Cortex of kidney (tissue), 1 donor: ENCODE data around the gene FCN3.

Experiments used
- DNase-seq: peaks from one replicate; lab custom pipeline; 2025; lab: John Stamatoyannopoulos, UW

FCN3 gene

DNA sequence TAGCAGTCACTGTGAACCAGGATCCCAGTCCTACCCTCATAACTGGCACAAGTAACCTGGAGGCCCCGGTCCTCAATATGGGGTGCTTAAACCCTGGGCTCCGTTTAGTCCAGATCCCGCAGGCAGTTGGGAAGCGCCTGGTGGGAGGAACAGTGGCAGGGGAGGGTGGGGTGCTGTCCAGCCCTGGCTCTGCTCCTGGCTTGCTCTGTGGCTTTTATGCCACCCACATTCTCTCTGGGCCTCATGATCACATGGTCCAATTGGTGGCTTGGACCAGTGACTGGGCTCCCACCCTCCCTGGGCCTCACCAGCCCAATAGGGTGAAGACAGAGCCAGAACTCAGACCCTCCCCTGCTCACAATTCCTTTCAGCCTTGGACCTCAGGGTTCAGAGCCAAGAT lies 5.6 kb upstream of the FCN3 start:
- DNase-seq, result no peak

GRCh38 chr1:27379564-27380122 lies 5.0 kb upstream of the FCN3 start:
- no peak for DNase-seq

- DNase-seq, result no peak
Observed at GRCh38 chr1:27377760-27378495, 3.3 kb upstream of the FCN3 start.

GRCh38 chr1:27372808-27373690 lies 1.6 kb downstream of the FCN3 start:
- DNase-seq, result no peak

- no peak for DNase-seq
Observed at GRCh38 chr1:27372022-27372807, 2.4 kb downstream of the FCN3 start.

- DNase-seq, result no peak
Observed at GRCh38 chr1:27368869-27369582, 5.6 kb downstream of the FCN3 start.

DNA sequence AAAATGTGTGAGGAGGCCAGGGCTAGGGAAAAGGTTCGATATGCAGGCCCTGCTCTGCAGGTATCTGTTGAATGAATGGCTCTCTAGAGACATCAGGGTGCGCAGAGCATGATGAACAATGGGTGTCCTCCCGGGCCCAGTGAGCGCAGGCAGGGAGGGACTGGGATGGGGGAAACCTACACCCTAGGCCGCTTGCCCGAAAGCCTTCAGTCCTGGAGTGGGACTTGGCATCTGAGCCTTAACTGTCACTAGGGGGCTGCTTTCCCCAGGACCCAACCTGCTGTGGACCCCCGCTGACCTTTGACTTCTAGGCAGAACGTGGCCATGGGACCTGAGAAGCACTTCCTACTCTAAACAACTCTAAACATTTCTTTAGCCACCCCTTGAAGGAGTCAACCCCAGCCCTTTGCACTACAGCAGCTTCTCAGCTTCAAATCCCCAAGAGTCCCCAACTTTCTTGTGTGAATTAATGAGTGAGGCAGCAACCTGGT lies 7.4 kb downstream of the FCN3 start:
- no peak for DNase-seq

DNA sequence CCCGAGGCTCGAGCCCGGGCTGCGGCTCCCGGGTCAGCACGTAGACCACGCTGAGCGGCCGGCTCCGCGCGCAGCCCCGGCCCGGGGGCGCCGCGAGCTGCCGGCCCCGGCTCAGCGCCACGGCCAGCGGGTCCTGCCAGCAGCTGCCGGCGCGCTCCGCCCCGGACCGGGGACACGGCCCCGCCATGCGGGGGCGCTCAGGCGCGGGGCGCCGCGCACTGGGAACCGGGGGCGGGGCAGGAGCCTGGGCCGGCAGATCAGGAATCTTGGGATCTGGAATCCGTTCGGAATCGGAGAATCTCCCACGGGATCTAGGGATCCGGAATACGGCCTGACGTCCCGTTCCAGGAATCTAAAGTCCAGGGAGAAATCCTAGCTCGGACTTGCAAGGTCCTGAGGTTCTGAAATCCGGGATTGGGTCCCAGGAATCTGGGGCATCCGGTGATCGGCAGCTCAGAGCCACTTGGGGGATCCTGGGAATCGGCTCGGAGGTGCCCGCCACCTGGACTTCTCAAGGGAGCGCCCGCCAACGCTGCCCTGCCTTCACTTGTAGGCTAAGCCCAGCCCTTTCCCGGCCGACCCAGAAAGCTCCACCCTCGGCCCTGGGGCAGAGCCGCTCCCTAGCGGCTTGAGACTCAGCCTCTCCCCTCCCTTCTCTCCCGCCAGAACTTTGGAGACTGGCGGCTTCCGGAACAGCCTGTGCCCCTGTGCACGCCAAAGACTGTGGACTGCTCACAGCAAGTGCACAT lies 8.0 kb downstream of the FCN3 start, which contains the start of gene MAP3K6:
MAP3K6 (minus strand) TSS at position 551 of the 749 bp plus-strand sequence; CDS start at position 187, 364 bp downstream.
- DNase-seq, result peak; percentile 42

- DNase-seq, result no peak
Observed at GRCh38 chr1:27366113-27366410, 8.6 kb downstream of the FCN3 start.

DNA sequence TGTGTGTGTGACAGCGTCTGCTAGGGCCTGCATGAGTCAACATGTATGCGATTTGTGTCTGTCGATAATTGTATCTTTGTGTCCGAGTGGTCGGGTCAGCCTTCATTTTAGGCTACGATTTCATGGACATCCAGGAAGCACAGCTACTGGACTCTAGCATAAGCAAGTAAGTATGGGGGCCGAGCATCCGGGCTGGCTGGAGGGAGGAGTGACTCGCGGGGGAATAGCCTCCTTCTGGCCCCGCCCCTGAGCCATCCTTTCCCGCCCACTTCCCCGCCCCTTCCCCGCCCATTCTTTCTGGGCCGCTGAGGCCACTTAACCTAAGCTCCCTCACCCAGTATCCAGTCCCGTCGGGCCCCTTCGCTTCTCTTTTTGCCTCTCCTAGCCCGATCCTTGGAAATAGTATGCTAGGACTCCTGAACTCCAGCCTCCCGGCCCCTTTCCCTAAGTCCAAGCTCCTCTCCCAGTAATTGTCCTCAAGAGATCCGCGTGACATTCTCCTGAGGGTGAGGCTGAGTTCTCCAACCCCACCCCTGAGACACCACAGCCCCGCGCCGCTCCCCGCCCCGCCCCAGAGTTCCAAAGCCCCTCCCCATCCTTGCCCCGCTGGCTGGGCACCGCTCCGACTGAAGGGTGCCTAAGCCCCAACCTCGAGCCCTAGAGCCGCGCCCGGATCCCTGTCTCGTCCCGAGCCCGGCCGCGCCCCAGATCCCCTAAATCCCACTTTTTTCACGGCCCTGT lies 9.1 kb downstream of the FCN3 start:
- DNase-seq, result no peak

DNA sequence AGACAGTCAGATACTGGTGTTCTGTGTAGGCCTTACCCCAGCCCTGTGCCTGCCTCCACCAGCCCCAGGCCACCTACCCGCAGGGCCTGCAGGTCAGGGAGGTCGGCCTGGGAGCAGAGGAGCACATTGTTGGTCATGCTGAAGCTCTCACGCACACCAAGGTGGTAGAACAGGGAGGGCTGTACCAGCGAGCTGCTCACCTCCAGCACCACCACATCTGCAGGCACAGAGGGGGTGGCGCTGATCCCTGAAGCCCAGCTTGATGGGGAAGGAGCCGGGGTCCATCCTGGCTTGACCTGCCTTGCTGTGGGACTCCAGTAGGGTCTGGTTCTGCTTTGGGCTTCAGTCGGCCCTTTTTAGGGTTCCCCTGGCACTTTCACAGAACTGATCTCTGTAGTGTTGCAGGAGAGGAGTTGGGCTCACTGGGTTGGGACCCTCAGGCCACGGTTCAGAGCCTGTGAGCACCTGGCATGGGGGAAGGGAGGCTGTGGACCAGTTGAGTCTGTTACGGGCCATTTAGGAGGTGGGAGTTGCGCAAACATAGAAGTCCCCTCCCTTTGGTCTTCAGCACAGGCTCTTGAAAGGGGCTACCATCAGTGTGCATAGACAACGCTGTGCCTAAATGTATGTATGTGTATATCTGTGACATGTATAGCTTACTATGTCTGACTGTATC lies 9.8 kb downstream of the FCN3 start:
- no peak for DNase-seq

DNA sequence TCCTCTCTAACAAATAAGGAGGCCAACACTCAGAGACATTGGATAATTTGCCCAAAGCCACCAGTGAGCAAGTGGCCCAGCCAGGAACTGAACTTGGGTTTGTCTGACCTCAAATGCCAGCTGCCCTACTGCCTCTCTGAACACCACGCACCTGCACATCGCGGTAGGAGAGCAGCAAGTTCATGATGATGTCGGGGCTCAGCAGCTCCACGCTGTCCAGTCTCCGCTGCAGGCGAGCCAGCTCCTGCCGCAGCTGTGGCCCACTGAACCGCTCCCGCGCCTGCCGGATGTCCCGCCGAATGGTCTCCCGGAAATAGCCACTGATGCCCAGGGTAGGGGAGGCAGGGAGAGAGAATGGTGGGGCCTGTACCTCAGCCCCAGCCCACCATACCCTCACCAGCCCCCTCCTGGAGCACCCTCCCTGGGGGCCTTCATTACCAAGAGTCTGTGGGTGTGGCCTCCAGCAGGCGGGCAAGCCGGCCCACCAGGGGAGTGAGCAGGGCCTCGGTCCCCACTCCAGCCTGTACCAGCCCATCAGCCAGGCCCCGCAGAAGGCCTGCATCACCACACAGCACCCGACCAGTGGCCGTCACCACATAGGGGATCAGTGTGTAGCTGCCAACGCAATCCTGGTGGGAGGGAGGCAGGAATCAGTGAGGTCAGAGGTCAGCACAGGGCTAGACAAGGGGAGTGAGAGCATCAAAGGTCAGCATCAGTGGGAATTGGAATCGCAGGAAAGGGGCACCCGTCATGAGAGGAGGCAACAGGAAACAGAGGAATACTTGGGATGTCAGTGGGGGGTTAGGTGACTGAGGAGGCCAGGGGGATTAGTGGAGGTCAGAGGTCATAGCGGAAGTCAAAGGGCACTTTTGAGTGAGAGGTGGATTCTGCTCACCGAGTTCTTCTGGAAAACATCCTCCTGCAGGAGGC lies 10.6 kb downstream of the FCN3 start:
- DNase-seq, result no peak

- DNase-seq, result no peak
Observed at GRCh38 chr1:27361553-27361952, 13.1 kb downstream of the FCN3 start.

- no peak for DNase-seq
Observed at GRCh38 chr1:27361044-27361402, 13.6 kb downstream of the FCN3 start.

DNA sequence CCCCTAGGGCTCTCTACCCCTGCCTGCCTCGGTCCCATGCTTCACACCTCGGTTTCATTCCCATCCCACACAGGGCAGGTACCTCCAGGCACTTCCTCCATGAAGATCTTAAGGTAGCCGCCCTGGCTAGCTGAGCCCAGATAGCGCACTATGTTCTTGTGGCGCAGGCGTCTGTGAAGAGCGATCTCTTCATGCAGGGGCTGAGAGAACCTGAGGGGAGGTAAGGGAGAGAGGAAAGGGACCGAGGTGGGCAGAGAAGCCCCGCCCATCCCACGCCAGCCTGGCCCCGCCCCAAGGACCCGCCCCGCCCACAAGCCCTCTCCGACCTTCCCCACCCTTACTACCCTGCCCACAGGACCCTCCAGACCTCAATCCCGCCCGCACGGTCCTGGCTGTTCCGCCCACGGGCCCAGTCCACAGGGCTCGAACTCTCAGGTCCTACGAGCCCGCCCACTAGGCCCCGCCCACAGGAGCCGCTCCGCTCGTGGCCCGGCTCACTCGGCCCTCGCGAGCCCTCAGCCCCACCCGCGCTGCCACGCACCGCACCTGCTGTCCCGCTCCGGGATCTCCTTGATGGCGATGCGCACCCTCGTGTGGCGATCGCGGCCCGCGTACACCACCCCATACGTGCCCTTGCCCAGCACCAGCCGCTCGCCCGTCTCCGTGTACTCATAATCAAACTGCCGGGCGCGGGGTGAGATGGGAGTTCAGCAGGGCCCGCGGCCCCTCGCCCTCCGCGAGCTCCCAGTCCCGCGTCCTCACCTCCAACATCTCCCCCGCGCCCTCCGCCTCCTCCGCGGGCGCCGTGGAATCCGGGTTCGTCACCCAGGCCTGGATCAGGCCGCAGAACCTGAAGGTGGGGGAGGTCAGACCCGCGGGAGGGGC lies 14.2 kb downstream of the FCN3 start:
- DNase-seq, result no peak

GRCh38 chr1:27359822-27360158 lies 14.8 kb downstream of the FCN3 start:
- DNase-seq, result no peak

- no peak for DNase-seq
Observed at GRCh38 chr1:27358928-27359313, 15.7 kb downstream of the FCN3 start.
